WTC11 (cell line): ENCODE results near the gene LYVE1. TPM values are rescaled to one million over a fixed set of nuclear protein-coding genes. Genes with fewer than 3 reads are reported as not detected.

ENCODE experiments used
- ATAC-seq: fragments of 200-7000 bp; cut with Tn5 transposase; 2 replicates; pipeline ENCODE4 v1.10.0; 2021; ENCODE audit warnings: mild to moderate bottlenecking, moderate library complexity
- CTCF ChIA-PET: fragments of 300-600 bp; sonication (Branson Sonifier 250); formaldehyde crosslinking; loops from one replicate; lab custom pipeline; 2021; ENCODE audit warnings: antibody characterized with exemption; lab: Charles Lee
- POLR2A ChIA-PET: fragments of 350-600 bp; sonication (Branson Sonifier 250); formaldehyde crosslinking; loops from one replicate; lab custom pipeline; 2021; ENCODE audit warnings: antibody characterized with exemption; lab: Charles Lee
- DNase-seq: peaks from one replicate; pipeline ENCODE4 v3.0.0; 2021; ENCODE audit warnings: low spot score
- H3K27ac Mint-ChIP-seq: 2 replicates; pipeline ENCODE4 v1.8.0; 2021; ENCODE audit warnings: mixed read lengths
- H3K27me3 Mint-ChIP-seq: 2 replicates; pipeline ENCODE4 v1.8.0; 2021; ENCODE audit warnings: low read depth, mild to moderate bottlenecking, moderate library complexity, mixed read lengths
- H3K36me3 Mint-ChIP-seq: 2 replicates; pipeline ENCODE4 v1.8.0; 2021; ENCODE audit warnings: mixed read lengths
- H3K4me1 Mint-ChIP-seq: 2 replicates; pipeline ENCODE4 v1.8.0; 2022; ENCODE audit warnings: mixed read lengths
- H3K4me3 Mint-ChIP-seq: 2 replicates; pipeline ENCODE4 v1.8.0; 2021; ENCODE audit warnings: mild to moderate bottlenecking, moderate library complexity, mixed read lengths
- H3K9me3 Mint-ChIP-seq: 2 replicates; pipeline ENCODE4 v1.8.0; 2021; ENCODE audit warnings: mixed read lengths
- FOXJ3 ChIP-seq: sonication (generic); formaldehyde crosslinking; IDR thresholded peaks from 2 replicates; pipeline ENCODE4 v1.9.0; 2021; ENCODE audit warnings: missing genetic modification reagents, mild to moderate bottlenecking, borderline replicate concordance
- FOXP1 ChIP-seq: sonication (generic); formaldehyde crosslinking; IDR thresholded peaks from 2 replicates; pipeline ENCODE4 v1.8.0; 2022; ENCODE audit warnings: missing genetic modification reagents, mild to moderate bottlenecking, moderate library complexity, borderline replicate concordance
- IRF1 ChIP-seq: sonication (generic); formaldehyde crosslinking; IDR thresholded peaks from 2 replicates; pipeline ENCODE4 v1.8.0; 2023; ENCODE audit warnings: missing genetic modification reagents
- JUN ChIP-seq: sonication (generic); formaldehyde crosslinking; IDR thresholded peaks from 2 replicates; pipeline ENCODE4 v1.8.0; 2023; ENCODE audit warnings: mild to moderate bottlenecking, missing genetic modification reagents
- MYBL2 ChIP-seq: sonication (generic); formaldehyde crosslinking; IDR thresholded peaks from 2 replicates; pipeline ENCODE4 v1.8.1; 2023; ENCODE audit warnings: mild to moderate bottlenecking, moderate library complexity, missing genetic modification reagents
- NFATC4 ChIP-seq: fragments of 250-450 bp; sonication (Bioruptor Pico); IDR thresholded peaks from 2 replicates; pipeline ENCODE4 v1.9.0; 2021; ENCODE audit warnings: mild to moderate bottlenecking
- PRDM15 ChIP-seq: sonication (generic); formaldehyde crosslinking; IDR thresholded peaks from 2 replicates; pipeline ENCODE4 v1.8.0; 2022; ENCODE audit warnings: missing genetic modification reagents
- RELA ChIP-seq: sonication (generic); formaldehyde crosslinking; IDR thresholded peaks from 2 replicates; pipeline ENCODE4 v1.8.1; 2022; ENCODE audit warnings: missing genetic modification reagents, mild to moderate bottlenecking, borderline replicate concordance
- SMAD4 ChIP-seq: sonication (generic); formaldehyde crosslinking; IDR thresholded peaks from 2 replicates; pipeline ENCODE4 v1.8.0; 2022; ENCODE audit warnings: mild to moderate bottlenecking, missing genetic modification reagents
- SOX15 ChIP-seq: fragments of 250-450 bp; sonication (Bioruptor Pico); IDR thresholded peaks from 2 replicates; pipeline ENCODE4 v1.9.0; 2021; ENCODE audit warnings: mild to moderate bottlenecking
- TCF7 ChIP-seq: sonication (generic); formaldehyde crosslinking; IDR thresholded peaks from 2 replicates; pipeline ENCODE4 v1.8.0; 2022; ENCODE audit warnings: mild to moderate bottlenecking, low read depth, missing genetic modification reagents, moderate library complexity
- TP53 ChIP-seq: sonication (generic); formaldehyde crosslinking; IDR thresholded peaks from 2 replicates; pipeline ENCODE4 v1.8.1; 2023; ENCODE audit warnings: mild to moderate bottlenecking, missing genetic modification reagents
- USF2 ChIP-seq: sonication (generic); formaldehyde crosslinking; IDR thresholded peaks from 2 replicates; pipeline ENCODE4 v1.8.1; 2023; ENCODE audit warnings: mild to moderate bottlenecking, missing genetic modification reagents, moderate library complexity
- ZBTB21 ChIP-seq: sonication (generic); formaldehyde crosslinking; IDR thresholded peaks from 2 replicates; pipeline ENCODE4 v1.8.1; 2023; ENCODE audit warnings: mild to moderate bottlenecking, missing genetic modification reagents, borderline replicate concordance
- ZNF232 ChIP-seq: sonication (generic); formaldehyde crosslinking; IDR thresholded peaks from 2 replicates; pipeline ENCODE4 v1.8.0; 2022; ENCODE audit warnings: mild to moderate bottlenecking, missing genetic modification reagents
- ZNF263 ChIP-seq: sonication (generic); formaldehyde crosslinking; IDR thresholded peaks from 2 replicates; pipeline ENCODE4 v1.8.1; 2022; ENCODE audit warnings: low read depth, mild to moderate bottlenecking, moderate library complexity, missing genetic modification reagents
- ZNF416 ChIP-seq: fragments of 250-450 bp; sonication (Bioruptor Pico); IDR thresholded peaks from 2 replicates; pipeline ENCODE4 v1.9.0; 2021; ENCODE audit warnings: mild to moderate bottlenecking, inconsistent platforms
- total RNA-seq: library from RNA; stranded (reverse); gene quantifications from 3 replicates; pipeline ENCODE4 v1.2.3, GENCODE V29; 2021
- TF ChIP-seq, protein P1 (sequence below): fragments of 250-450 bp; sonication (Bioruptor Pico); IDR thresholded peaks from 2 replicates; pipeline ENCODE4 v1.8.0; 2021; ENCODE audit warnings: mild to moderate bottlenecking
- TF ChIP-seq, protein P2 (sequence below): sonication (generic); formaldehyde crosslinking; IDR thresholded peaks from 2 replicates; pipeline ENCODE4 v1.8.1; 2022; ENCODE audit warnings: missing genetic modification reagents, borderline replicate concordance
- TF ChIP-seq, protein P3 (sequence below): sonication (generic); formaldehyde crosslinking; IDR thresholded peaks from 2 replicates; pipeline ENCODE4 v1.8.0; 2023; ENCODE audit warnings: missing genetic modification reagents, mild to moderate bottlenecking, borderline replicate concordance
- TF ChIP-seq, protein P4 (sequence below): sonication (generic); formaldehyde crosslinking; IDR thresholded peaks from 2 replicates; pipeline ENCODE4 v1.8.1; 2022; ENCODE audit warnings: mild to moderate bottlenecking, missing genetic modification reagents, moderate library complexity, borderline replicate concordance

LYVE1 gene
- total RNA-seq, 1 experiment from 2014 or later = 0.24 TPM

DNA sequence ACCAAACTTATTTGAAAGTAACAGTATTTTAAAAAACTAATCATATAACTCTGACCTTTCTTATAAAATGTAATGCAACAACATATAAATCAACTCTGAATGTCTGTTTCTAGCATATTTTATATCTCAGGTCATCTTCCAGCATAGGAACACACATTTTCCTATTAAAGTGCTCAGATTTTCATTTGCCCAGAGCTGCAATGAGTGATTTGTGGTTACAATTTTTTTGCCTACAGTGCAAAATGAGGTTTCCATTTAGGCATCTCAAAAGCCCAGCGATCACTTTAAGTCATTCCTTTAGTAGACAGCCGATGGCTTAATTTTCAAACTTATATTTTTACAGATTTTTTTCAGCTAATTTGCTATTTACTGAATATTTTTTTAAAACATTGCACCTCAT lies 1.0 kb downstream of the LYVE1 start (continued):
- TF ChIP-seq PRDM15 (CRISPR knock-in tag) (no peak), FOXJ3 (CRISPR knock-in tag) (no peak), TCF7 (CRISPR knock-in tag) (no peak), RELA (CRISPR knock-in tag) (no peak), JUN (CRISPR knock-in tag) (no peak), ZBTB21 (CRISPR knock-in tag) (no peak), IRF1 (CRISPR knock-in tag) (no peak), SOX15 (no peak), TP53 (no peak), ZNF232 (CRISPR knock-in tag) (no peak)
- TF ChIP-seq, protein P1, sequence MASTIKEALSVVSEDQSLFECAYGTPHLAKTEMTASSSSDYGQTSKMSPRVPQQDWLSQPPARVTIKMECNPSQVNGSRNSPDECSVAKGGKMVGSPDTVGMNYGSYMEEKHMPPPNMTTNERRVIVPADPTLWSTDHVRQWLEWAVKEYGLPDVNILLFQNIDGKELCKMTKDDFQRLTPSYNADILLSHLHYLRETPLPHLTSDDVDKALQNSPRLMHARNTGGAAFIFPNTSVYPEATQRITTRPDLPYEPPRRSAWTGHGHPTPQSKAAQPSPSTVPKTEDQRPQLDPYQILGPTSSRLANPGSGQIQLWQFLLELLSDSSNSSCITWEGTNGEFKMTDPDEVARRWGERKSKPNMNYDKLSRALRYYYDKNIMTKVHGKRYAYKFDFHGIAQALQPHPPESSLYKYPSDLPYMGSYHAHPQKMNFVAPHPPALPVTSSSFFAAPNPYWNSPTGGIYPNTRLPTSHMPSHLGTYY (CRISPR knock-in tag) = no peak
- TF ChIP-seq, protein P2, sequence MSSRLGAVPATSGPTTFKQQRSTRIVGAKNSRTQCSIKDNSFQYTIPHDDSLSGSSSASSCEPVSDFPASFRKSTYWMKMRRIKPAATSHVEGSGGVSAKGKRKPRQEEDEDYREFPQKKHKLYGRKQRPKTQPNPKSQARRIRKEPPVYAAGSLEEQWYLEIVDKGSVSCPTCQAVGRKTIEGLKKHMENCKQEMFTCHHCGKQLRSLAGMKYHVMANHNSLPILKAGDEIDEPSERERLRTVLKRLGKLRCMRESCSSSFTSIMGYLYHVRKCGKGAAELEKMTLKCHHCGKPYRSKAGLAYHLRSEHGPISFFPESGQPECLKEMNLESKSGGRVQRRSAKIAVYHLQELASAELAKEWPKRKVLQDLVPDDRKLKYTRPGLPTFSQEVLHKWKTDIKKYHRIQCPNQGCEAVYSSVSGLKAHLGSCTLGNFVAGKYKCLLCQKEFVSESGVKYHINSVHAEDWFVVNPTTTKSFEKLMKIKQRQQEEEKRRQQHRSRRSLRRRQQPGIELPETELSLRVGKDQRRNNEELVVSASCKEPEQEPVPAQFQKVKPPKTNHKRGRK (CRISPR knock-in tag) = no peak

DNA sequence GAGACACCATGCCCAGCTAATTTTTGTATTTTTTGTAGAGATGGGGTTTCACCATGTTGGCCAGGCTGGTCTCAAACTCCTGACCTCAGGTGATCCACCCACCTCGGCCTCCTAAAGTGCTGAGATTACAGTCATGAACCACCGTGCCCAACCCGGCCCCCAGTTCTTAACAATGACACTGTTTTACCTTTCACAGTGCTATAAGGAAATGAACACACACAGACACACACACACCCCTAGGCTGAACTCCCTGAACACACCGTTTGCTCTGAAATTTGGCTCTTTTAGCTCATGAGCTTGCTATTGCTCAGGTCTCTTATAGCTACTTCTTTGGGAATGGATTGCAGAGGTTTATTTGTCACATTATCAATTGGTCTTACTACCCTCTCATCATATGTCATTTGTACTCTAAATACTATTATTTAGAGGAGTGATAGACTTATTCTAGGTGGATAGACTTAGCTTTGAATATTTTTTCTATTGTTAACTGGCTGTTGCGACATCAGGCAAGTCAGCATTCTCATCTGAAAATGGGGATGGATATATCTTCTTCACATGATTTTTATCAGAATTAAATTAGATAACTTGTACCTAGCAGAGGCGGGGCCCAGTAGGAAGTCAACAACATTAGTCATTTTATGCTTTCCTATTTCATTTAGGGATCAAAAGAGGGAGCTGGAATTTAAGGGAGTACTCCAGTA lies 2.1 kb downstream of the LYVE1 start:
- Mint-ChIP-seq H3K9me3 (no peaks in the 10 kb centered on the region), H3K4me1 (peaks cover 20% of the 10 kb centered on the region), H3K27ac (no peak overlapping the region), H3K27me3 (no peaks in the 10 kb centered on the region), H3K4me3 (no peak overlapping the region), H3K36me3 (no peaks in the 10 kb centered on the region)
- ChIA-PET CTCF (no interaction called here), POLR2A (no interaction called here)
- no peak for DNase-seq
- no peak for ATAC-seq
- TF ChIP-seq, protein P3, sequence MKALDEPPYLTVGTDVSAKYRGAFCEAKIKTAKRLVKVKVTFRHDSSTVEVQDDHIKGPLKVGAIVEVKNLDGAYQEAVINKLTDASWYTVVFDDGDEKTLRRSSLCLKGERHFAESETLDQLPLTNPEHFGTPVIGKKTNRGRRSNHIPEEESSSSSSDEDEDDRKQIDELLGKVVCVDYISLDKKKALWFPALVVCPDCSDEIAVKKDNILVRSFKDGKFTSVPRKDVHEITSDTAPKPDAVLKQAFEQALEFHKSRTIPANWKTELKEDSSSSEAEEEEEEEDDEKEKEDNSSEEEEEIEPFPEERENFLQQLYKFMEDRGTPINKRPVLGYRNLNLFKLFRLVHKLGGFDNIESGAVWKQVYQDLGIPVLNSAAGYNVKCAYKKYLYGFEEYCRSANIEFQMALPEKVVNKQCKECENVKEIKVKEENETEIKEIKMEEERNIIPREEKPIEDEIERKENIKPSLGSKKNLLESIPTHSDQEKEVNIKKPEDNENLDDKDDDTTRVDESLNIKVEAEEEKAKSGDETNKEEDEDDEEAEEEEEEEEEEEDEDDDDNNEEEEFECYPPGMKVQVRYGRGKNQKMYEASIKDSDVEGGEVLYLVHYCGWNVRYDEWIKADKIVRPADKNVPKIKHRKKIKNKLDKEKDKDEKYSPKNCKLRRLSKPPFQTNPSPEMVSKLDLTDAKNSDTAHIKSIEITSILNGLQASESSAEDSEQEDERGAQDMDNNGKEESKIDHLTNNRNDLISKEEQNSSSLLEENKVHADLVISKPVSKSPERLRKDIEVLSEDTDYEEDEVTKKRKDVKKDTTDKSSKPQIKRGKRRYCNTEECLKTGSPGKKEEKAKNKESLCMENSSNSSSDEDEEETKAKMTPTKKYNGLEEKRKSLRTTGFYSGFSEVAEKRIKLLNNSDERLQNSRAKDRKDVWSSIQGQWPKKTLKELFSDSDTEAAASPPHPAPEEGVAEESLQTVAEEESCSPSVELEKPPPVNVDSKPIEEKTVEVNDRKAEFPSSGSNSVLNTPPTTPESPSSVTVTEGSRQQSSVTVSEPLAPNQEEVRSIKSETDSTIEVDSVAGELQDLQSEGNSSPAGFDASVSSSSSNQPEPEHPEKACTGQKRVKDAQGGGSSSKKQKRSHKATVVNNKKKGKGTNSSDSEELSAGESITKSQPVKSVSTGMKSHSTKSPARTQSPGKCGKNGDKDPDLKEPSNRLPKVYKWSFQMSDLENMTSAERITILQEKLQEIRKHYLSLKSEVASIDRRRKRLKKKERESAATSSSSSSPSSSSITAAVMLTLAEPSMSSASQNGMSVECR (CRISPR knock-in tag) = no peak
- TF ChIP-seq, protein P4, sequence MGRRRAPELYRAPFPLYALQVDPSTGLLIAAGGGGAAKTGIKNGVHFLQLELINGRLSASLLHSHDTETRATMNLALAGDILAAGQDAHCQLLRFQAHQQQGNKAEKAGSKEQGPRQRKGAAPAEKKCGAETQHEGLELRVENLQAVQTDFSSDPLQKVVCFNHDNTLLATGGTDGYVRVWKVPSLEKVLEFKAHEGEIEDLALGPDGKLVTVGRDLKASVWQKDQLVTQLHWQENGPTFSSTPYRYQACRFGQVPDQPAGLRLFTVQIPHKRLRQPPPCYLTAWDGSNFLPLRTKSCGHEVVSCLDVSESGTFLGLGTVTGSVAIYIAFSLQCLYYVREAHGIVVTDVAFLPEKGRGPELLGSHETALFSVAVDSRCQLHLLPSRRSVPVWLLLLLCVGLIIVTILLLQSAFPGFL (CRISPR knock-in tag) = no peak
- no peak for TF ChIP-seq NFATC4 (CRISPR knock-in tag)
- no peak for TF ChIP-seq ZNF416
- TF ChIP-seq ZNF263 (CRISPR knock-in tag) = no peak
- no peak for TF ChIP-seq MYBL2 (CRISPR knock-in tag)
- TF ChIP-seq FOXP1 (CRISPR knock-in tag) = no peak
- TF ChIP-seq TCF7 (CRISPR knock-in tag) = no peak
- no peak for TF ChIP-seq USF2 (CRISPR knock-in tag)
- TF ChIP-seq ZBTB21 (CRISPR knock-in tag) = no peak
- TF ChIP-seq SMAD4 (CRISPR knock-in tag) = no peak
